Measurements from ENCODE around the gene GPR148.

The GPR148 gene

DNA sequence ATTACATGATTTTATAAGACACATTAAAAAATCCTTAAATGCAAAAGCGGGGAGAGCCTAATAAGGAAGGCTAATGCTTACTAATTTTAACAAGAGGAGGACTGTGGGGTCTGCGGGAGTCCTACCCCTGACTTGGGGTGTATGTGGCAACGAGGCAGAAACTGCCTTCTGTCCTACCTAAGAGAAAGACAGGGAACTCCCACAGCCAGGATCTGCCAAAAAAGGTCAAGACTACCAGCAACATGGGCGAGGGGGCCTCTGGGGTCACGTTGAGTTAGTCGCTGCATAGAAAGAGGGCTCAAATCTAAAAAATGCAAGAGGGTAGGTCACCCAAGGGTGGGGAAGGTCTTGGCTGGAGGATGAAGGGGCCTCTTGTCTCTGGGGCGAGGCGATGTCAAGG is 25.9 kb downstream of the GPR148 start:
- no peak for DNase-seq

DNA sequence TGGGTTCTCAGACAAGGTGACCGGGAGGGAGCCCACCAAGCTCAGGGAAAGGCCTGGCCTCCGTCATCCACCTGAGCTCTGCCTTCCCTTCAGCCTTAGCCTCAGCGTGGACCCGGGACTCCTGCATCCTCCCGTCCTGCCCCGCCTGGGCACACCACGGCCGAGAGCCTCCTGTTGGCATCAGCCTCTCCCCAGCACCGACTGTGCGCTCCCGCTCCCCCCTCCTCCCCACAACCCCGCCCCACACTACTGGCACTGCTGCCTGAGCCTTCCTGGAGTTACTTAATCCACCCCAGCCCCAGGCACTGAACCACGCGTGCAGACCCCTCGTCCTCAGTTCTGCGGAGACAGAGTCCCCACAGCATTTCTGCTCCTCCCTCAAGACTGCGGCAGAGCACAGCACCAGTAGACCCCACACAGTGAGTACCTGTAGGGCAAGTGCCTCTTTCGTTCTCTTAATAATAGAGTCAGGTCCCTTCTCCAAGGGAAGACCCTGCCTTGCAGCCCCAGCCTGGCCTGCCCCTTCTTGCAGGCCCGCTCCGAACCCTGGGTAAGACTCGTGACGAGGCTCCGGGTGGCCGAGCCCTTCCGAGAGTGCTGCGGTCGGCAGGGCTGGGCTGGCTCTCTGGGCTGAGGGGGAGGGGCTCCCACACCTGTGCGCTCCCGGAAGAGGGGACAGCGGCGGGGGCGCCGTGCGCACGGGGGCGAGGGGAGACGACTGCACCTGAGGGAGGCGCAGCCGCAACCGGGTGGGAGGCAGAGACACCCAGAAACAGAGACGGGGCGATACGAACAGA is 26.6 kb downstream of the GPR148 start, which contains the start of gene AMER3:
Gene AMER3, plus strand, starts transcription at position 285 of the 797 bp plus-strand sequence. CDS start 6,533 bp downstream, outside the sequence.
- DNase-seq, result no peak

DNA sequence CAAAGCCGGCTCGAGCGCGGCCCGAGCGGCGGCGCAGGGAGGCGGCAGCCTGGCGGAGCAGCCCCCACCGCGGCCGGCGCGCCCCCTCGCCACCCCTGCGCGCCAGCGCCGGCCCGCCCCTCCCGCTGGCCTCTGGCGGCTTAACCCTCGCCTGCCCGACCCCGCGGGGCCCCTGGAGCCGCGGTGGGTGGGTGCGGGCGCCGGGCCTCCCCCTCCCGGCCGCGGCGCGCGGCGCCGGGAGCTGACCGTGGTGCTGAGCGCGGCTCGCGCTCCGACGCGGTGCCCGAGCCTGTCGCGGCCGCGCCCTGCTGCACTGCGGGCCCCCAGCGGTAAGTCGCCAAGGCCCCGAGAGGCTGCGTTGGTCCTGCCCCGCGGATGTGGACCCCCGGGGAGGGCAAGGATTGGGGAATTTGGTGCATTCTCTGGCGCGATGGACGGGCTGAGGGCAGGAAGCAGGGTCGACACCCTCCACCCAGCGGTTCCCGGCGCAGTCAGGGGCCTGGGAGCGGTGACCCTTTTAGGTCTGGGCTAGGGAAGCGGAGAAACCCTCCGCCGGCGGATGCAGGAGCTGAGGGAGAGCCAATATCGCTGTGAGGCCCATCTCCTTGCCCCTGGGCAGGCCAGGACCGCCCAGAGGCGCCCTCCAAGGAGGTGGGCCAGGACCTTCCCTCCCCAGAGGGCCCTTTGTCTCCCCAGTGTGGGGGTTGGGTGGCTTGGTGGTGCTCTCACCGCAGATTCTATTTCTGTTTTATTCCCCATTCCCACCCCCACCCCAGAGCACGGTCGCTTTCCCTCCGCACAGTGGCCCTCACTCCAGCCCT is 27.4 kb downstream of the GPR148 start:
- no peak for DNase-seq

DNA sequence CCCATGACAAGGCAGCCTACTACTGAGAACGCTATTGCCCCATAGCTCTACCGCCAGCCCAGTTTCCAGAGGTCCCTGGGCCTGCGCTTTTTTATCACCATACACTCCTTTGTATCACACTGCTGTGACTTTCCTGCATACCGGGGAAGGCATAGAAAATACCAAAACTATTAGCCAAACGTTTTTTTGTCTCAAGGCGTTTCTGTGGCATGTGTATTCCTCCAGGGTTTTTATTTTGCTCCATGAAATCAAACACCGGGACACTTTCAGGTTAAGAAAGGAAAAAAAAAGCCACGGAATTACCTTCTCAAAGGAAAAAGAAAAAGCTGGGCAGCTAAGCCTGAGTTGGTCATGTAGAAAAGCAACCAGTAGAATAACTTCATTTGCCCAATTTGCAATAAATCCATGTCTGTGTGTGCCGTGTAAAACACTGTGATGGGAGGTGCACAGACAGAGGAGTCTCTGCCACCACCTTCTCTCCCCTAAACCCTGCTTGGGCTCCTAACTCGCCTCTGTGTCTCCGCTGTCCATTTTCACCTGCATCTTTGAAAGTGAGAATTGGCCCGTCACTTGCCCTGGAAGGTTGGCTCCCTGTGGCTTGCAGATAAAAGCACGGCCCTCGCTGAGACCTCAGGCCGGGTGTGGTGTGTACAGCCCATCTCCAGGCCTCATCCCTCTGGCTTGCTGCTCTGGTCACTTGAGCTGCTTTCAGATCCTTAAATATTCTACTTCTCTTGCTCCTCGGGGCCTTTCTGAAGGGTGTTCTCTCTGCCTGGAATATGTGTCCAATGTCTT is 28.2 kb downstream of the GPR148 start:
- no peak for DNase-seq

DNA sequence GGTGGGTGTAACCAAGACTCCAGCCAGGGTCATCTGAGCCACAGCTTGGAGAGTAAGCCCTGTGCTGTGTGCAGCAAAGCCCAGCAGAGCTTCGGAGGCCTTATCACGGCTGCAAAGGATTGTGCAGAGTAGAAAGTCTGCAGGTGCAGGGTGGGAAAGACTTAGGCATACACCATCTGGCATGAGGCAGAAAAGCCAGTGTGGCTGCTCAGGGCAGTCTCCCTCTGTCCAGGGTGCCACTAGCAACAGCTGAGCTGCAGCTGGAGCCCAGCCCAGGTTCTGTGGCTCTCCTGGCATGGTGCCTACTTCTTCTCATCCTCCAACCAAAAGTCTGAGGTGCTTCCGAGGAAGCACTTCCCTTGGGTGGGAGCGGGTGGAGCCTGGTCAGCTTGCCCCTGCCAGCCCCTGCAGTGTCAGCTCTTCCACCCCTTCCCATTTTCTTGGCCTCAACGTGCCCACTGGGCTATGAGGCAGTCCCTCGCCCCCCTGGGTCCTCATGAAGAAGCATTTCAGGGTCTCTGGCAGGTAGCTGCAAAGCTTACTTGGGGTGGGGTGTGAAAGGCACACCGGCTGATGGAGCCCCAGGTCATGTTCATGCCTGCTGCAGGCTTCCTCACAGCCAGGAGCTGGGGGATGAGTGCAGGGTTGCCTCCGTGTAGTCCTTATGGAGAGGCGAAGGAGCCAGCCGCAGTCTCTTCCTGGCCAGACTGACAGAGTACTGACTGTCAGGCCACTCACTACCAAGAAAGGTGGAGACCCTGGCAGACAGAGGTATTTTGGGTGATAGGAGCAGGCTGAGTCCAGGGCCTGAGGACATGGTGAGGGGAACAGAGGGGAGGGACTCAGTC is 31.3 kb downstream of the GPR148 start:
- no peak for DNase-seq

DNA sequence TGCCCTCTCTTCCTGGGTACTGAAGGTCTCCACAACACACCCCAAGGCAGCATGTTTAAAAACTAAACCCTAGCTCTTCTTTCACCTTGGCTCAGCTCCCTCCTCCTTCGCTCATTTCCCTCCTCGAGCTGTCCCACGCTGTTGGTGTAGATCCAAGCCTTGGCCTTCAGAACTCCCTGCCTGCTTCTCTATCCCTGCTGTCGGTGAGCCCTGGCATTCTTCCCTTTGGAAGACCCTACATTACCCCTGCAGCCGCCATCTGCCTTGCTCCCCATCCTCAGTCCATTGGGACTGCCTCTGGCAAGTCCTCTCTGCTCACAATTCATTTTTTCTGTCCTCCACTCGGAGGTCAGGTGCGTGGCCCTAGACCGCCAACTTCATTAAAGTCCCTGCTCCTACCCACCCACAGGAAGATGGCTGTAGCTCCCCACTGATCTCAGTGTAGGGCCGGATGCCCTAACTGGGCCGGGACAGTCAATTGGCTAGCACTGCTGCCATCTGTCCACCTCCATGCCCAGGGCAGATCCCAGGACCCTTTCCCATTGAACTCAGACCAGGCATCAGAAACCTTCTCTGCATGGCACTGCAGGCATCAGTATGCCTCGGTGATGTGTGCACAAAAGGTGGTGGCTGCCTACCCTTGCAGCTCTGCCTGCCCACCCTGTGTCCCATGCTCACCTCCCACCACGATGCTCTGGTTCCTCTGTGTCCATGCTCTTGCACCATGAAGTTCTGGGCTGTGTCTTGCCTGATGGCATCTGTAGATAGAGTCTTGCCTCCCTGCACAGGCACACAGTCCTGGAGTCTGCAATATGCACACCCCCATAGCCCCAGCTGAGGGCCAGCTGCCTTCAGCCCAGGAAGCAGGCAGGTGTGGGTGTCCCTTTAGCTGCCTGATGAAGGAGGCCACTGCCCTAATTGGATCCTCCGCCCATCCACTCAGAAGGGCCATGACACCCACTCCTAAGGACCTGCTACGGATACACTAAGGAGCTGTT is 32.2 kb downstream of the GPR148 start:
- no peak for DNase-seq

DNA sequence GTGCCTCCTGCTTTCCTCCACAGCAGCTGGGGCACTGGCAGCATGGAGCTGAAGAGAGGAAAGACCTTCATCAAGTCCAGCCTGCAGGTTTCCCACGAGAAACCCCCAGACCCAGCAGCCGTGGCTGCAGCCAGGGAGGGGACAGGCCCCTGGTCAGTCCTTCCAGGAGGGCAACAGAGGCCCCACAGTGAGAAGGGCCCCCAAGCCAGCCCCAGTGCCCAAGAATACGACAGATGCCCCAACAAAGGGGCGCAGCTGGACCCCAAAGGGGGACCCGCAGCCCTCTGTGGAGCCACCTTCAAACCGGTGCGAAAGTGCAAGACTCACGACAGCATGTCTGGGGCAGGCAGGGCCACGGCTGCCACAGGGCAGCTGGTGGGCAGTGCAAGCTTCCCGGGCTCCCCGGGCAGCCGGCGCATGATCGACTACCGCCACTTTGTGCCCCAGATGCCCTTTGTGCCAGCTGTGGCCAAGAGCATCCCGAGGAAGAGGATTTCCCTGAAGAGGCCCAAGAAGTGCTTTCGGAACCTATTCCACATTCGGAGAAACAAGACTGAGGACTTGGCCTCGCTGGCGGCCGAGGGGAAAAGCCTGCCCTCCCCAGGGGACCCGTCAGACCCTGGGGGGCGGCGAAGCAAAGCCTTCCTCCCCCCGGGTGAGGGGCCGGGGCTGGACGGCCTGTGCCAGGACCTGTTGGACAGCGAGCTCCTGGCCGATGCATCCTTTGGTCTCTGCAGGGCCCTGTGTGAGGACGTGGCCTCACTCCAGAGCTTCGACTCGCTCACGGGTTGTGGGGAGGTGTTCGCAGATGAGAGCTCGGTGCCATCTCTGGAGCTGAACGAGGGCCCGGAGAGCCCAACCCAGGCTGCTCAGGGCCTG is 33.4 kb downstream of the GPR148 start:
- DNase-seq, result no peak

DNA sequence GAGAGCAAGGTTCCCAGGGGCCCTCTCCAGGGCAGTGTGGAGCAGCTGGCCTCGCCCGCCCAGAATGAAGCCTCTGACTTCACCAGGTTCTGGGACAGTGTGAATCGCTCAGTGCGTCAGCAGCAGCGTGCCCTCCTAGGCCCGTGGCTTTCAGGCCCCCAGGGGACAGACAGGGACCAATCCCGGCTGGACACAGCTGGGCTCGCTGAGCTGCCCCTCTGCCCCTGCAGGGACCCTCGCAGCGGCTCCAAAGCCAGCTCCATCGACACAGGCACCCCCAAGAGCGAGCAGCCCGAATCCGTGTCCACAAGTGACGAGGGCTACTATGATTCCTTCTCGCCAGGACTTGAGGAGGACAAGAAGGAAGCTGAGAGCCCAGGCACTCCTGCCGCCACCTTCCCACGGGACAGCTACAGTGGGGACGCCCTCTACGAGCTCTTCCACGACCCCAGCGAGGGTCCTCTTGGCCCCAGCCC is 34.1 kb downstream of the GPR148 start:
- DNase-seq, result no peak

DNA sequence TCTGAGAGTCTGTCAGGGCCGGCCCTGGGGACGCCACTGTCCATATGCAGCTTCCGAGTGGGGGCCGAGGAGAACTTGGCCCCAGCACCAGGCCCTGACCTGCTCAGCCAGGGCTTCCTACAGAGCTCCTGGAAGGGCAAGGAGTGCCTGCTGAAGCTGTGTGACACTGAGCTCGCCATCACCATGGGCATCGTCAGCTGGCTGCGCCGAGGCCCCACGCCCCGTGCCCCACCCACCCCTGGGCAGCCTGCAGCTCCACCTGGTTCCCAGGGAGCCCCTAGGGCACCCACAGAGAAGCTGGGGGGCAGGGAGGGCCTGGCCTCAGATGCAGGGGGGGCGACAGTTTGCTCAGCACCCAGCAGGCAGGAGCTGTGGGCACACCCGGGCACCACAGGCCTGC is 34.5 kb downstream of the GPR148 start:
- DNase-seq, result no peak

DNA sequence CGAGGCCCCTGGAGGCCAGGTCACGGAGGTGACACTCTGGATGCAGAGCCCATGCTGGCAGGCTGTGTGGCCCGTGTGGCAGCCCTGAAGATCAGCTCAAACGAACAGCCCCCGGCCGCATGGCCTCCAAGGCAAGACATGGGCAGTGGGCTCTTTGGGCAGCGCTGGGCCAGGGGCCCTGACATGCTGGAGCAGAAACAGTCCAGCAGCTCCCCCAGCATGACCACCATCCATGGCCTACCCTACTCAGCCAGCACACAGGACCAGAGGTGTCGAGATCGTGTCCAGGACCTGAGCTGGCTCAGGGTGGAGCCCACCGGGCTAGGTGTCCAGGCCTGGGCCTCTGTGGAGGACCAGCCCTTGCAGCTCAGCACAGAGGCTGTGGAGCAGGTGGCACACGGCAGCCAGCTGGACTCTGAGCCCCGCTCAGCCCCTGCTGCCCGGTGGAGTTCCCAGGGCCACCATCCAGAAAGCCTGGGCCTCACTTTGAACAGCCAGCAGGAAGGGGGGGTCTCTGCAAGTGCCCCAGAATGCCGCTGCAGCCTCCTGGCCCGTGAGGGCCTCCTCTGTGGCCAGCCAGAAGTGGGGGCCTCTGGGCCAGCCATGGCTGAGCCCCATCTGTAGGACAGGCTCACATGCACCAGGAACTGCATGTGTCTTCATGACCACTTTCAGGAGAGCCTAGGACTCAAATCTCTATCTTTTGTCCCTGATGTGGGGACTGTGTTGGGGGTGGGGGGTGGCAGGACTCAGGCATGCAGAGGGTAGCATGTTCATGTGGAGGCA is 35.4 kb downstream of the GPR148 start:
- DNase-seq, result no peak

DNA sequence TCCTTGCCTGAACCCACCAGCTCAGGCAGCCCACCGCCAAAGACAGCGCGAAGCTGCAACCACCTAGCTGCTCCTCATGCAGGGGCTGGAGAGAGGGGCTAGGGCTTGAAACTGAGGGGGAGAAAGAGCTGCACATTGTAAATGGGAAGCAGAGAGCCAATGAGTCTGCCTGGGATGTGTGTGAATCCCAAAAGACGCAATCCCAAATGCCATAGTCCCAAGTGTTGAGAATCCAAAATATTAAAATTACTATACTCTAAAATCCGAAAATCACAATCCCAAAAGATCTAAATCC is 35.9 kb downstream of the GPR148 start:
- no peak for DNase-seq

DNA sequence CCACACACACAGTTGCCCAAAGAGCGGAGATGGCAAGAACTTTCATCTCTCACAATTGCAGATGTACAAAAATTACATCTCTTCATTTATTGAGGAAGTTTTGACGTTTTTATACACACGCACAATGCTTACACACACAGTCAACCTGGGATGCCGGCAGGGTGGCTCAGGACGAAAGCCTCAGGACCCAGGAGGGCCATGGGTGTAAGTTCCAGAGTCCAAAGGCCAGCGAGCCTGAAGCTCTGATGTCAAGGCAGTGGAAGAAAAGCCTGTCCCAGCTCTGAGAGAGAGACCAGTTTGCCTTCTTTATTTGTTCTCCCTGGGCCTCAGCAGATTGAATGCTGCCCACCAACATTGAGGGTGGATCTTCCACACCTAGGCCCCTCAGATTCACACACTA is 36.6 kb downstream of the GPR148 start:
- DNase-seq, result no peak

DNA sequence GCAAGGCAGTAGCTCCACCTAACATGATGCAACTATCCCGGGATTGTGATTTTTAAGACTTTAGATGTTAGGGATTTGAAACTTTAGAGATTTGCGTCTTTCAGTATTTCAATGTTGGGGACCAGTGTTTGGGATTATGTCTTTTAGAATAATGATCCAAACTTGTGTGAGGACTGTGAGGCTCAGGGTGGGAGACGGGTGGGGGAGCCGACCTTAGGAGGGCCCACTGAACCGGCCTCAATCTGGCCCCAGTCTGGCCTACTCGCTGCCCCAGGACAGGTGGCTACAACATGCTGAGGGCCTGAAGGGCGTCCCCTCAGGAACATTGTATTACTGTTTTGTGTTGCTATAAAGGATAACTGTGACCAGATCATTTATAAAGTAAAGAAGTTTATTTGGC is 37.2 kb downstream of the GPR148 start:
- no peak for DNase-seq

DNA sequence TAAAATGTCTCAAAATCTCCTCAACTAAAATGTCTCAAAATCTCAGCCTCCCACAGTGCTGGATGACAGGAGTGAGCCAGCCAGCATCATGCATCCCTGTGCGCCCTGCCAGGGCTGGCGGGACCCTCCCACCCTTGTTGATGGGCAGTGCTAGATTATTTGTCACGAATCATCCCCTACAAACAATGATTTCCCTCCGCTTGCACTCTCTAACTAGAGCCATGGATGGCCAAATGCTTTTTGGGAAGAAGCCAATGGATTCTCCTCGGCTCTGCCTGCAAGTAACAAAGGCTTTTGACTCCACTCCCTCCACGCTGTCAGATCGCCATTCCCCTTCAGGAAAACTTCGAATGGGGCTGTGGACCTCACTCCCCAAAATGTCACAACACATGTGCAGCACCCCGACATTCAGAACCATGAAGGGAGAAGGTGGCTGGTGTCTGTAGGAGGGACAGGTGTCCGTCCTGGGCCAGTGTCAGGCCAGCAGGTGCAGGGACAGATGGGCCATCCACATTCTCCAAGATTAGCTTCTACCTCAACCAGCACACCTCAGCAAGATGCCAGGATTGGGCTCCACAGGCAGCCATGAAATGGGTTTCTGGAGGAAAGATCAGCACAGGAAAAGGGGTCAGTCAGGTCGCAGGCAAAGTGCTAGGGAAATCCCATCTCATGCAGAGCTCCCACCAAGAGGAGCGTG is 38.0 kb downstream of the GPR148 start:
- DNase-seq, result no peak

DNA sequence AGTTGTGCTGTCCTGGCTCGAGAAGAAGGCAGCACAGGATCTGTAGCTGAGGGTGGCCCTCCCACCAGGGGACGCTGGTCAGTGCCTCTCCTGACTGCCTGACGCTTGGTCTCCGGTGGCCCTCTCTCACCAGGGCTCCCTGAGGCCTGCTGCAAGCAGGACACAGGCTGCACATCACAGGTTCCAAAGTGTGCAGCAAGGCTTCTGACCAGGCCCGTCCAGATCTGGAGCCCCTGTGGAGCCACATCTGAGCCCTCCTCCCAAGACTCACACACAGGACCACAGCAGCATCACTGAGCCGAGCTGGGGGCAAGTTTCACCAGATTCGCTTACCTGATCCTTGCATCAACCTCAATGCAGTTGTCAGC is 38.5 kb downstream of the GPR148 start:
- no peak for DNase-seq

DNA sequence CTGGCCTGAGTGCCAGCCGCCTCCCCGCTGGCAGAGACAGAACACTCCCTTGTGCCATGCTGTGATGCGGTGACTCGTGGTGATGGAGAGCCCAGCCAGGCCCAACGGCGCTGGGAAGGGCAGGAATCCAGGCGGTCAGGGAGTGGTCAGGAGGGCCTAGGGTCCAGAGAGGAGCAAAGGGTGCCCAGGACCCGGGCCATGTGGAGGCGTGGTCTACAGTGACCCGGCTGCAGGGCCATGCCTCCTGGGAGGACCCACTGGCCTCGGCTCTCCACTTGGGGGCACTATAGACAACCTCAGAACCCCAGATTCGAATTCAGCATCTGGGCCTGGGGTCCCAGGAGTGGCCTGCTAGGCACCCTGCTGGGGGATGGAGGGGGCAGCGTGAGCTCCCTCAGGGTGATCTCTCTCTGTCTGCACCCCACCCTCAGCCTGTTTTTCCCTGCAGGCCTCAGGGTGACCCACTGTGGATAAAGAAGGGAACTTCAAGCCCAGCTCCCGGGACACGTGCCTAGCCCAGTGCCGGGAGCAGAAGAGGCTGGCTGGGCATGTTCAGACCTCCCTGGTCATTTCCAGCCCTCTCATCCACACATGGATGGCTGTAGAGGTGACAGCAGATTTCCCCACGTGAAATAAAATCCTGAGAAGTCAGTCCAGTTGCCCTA is 39.5 kb downstream of the GPR148 start:
- no peak for DNase-seq

DNA sequence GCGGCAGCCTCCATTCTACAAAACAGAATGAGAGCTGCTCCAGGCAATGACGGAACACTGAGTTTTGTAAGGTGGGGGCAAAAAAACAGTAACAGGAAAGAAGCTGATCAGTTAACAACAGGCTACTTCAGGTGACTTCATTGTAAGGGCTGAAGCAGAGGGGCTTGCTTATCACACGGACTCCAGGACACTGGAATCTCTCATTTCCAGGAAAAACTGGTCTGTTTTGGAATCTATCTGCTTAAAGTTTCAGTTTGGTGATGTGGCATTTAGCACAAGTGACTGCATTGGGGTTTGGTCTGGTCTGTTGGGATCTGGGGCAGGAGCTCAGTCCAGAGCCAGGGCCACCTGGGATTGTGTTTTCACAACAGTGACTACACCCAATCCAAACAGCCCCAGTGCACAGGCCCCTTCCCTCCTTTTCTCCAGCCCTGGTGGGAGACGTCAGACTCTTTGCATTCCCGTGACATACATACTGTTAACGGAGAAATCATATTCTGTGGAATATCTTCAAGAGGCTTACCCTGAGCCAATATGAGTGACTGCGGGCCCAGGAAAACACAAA is 40.6 kb downstream of the GPR148 start:
- DNase-seq, result no peak

DNA sequence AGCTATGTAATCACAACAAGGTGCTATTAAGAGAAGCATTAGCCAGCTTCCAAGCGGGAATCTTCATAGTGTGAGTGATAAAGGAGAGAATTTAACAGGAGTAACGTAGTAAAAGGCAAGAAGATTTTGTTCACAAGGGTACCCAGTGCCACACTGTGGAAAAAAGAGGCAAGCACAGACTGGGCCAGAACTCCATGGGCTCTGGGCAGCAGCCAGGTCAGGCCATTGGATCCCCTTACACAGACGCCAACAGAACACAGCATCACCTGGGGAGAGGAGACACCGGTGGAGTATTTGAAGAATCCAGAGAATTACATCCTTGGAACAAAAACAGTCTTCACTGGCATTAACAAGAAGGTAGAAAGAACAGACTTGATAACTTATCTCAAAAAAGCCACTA is 47.7 kb downstream of the GPR148 start:
- no peak for DNase-seq

Measured in NCI-H1436 treated with DMSO at 0.1 percent for 48 hours (cell line).